Loucy (cell line): ENCODE results near the gene MTMR10.

ENCODE experiments used
- H2AFZ ChIP-seq: fragments of 200-600 bp; sonication (generic); 2 replicates; pipeline ENCODE4 v1.6.0; 2016; ENCODE audit warnings: antibody characterized with exemption, mild to moderate bottlenecking, low read length, moderate library complexity
- H3F3A ChIP-seq: fragments of 200-600 bp; 2 replicates; pipeline ENCODE4 v1.6.0; 2016; ENCODE audit warnings: antibody characterized with exemption, low read depth, mild to moderate bottlenecking
- H3K27me3 ChIP-seq: fragments of 200-600 bp; sonication (generic); 2 replicates; pipeline ENCODE4 v1.6.1; 2014; ENCODE audit warnings: low read length, mild to moderate bottlenecking; ENCODE audit not compliant: insufficient read depth, poor library complexity, severe bottlenecking
- H3K36me3 ChIP-seq: fragments of 200-600 bp; sonication (generic); 2 replicates; pipeline ENCODE4 v1.6.1; 2016; ENCODE audit warnings: low read length; ENCODE audit not compliant: insufficient read depth
- H3K4me1 ChIP-seq: fragments of 200-600 bp; sonication (generic); 2 replicates; pipeline ENCODE4 v1.5.1; 2014; ENCODE audit warnings: low read length, mild to moderate bottlenecking; ENCODE audit not compliant: insufficient read depth, poor library complexity, severe bottlenecking
- H3K4me2 ChIP-seq: fragments of 200-600 bp; sonication (generic); 2 replicates; pipeline ENCODE4 v1.6.0; 2014; ENCODE audit warnings: antibody characterized with exemption, low read length, low read depth, mild to moderate bottlenecking; ENCODE audit not compliant: poor library complexity, severe bottlenecking
- H3K4me3 ChIP-seq: fragments of 200-600 bp; sonication (generic); 2 replicates; pipeline ENCODE4 v1.5.1; 2014; ENCODE audit warnings: low read length, mild to moderate bottlenecking, mixed read lengths; ENCODE audit not compliant: poor library complexity, severe bottlenecking
- H3K79me2 ChIP-seq: fragments of 200-600 bp; sonication (generic); 2 replicates; pipeline ENCODE4 v1.6.1; 2014; ENCODE audit warnings: low read length; ENCODE audit not compliant: insufficient read depth
- H3K9ac ChIP-seq: fragments of 200-600 bp; sonication (generic); 2 replicates; pipeline ENCODE4 v1.6.0; 2014; ENCODE audit warnings: mild to moderate bottlenecking, low read depth, low read length, moderate library complexity; ENCODE audit not compliant: poor library complexity, severe bottlenecking
- H3K9me2 ChIP-seq: fragments of 200-600 bp; sonication (generic); replicated peaks from 2 replicates; pipeline ENCODE4 v1.6.1; 2016; ENCODE audit warnings: low read depth, low read length, mixed read lengths
- H3K9me3 ChIP-seq: fragments of 200-600 bp; sonication (generic); 2 replicates; pipeline ENCODE4 v1.6.1; 2014; ENCODE audit warnings: mild to moderate bottlenecking, antibody characterized with exemption, low read length, low read depth; ENCODE audit not compliant: insufficient read depth
- H4K20me1 ChIP-seq: fragments of 200-600 bp; sonication (generic); 2 replicates; pipeline ENCODE4 v1.6.0; 2014; ENCODE audit warnings: antibody characterized with exemption, low read length, mild to moderate bottlenecking; ENCODE audit not compliant: insufficient read depth, poor library complexity, severe bottlenecking
- CTCF ChIP-seq: fragments of 200-600 bp; sonication (generic); conservative IDR thresholded peaks from 2 replicates; pipeline ENCODE4 v1.5.1; 2014; ENCODE audit warnings: mild to moderate bottlenecking, antibody characterized with exemption, low read length
- EZH2phosphoT487 ChIP-seq: fragments of 200-600 bp; IDR thresholded peaks from 2 replicates; pipeline ENCODE4 v1.6.1; 2018; ENCODE audit warnings: antibody characterized with exemption, mild to moderate bottlenecking, moderate library complexity, borderline replicate concordance

Gene MTMR10

GRCh38 chr15:31012455-31012854, 21.0 kb upstream of the MTMR10 start:
- Histone ChIP-seq H3K4me1 (peaks cover 27% of the 10 kb centered on the region), H4K20me1 (no peaks in the 10 kb centered on the region), H3K4me3 (no peak overlapping the region), H3K9me3 (peaks cover 15% of the 10 kb centered on the region), H3F3A (no peaks in the 10 kb centered on the region), H3K9me2 (no peaks in the 10 kb centered on the region), H3K27me3 (no peaks in the 10 kb centered on the region), H3K9ac (no peak overlapping the region), H3K4me2 (no peak overlapping the region), H3K79me2 (no peaks in the 10 kb centered on the region), H3K36me3 (no peaks in the 10 kb centered on the region), H2AFZ (no peak overlapping the region)
- TF ChIP-seq EZH2phosphoT487, result no peak
- no peak for TF ChIP-seq CTCF

DNA sequence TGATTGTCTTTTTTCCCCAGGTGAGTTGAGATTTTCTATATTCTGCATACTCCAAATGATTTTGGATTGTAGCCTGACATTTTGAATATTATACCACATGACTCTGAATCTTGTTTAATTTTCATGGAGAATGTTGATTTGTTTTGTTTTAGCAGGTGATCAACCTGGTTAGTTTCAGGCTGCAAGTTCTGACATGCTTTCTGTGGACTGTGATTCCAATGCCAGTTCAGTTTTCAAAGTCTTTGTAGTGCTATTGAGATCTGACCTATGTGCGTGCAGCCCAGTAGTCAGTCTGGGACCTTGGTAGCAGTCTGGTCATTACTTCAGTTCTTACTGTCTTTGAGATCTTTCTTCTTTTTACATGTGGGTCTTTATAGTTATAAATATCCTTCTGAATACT, 18.6 kb upstream of the MTMR10 start:
- H3K4me2 ChIP-seq, result no peak overlapping the region
- H4K20me1 ChIP-seq, result no peaks in the 10 kb centered on the region
- peaks cover 49% of the 10 kb centered on the region for H3K4me1 ChIP-seq
- no peaks in the 10 kb centered on the region for H3K9me2 ChIP-seq
- peaks cover 15% of the 10 kb centered on the region for H3K9me3 ChIP-seq
- no peak overlapping the region for H2AFZ ChIP-seq
- no peaks in the 10 kb centered on the region for H3K36me3 ChIP-seq
- no peak overlapping the region for H3K4me3 ChIP-seq
- H3K79me2 ChIP-seq, result no peaks in the 10 kb centered on the region
- no peaks in the 10 kb centered on the region for H3K27me3 ChIP-seq
- TF ChIP-seq EZH2phosphoT487 (no peak), CTCF (no peak)
- no peak overlapping the region for H3K9ac ChIP-seq
- peaks cover 4% of the 10 kb centered on the region; the same call in 1 of the 2 replicates for H3F3A ChIP-seq

DNA sequence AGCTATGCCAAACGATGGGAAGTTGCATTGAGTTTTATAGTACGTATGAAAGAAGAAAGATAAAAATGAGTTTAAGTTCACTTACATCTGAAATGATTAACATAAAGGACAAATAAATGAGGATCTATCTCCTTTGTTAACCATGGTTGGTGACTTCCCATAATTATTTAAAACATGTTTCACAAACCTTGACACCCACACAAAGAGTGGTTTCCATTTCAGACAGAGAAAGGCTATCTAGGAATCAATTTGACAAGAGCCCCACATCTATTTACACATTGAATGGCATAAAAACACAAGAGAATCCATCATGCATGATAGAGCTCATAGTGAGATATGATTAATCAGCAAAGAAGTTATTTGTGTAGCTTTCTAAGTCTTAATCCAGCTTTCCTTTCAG, 14.2 kb upstream of the MTMR10 start:
- peak overlapping the region; percentile 4; the same call in 1 of the 2 replicates for H2AFZ ChIP-seq
- no peaks in the 10 kb centered on the region for H3K9me2 ChIP-seq
- peaks cover 67% of the 10 kb centered on the region for H3K4me1 ChIP-seq
- no peaks in the 10 kb centered on the region for H3K36me3 ChIP-seq
- no peak overlapping the region for H3K4me3 ChIP-seq
- no peak for TF ChIP-seq CTCF
- no peak for TF ChIP-seq EZH2phosphoT487
- peaks cover 9% of the 10 kb centered on the region for H3F3A ChIP-seq
- H3K27me3 ChIP-seq, result no peaks in the 10 kb centered on the region
- H3K4me2 ChIP-seq, result peak overlapping the region; percentile 55
- peak overlapping the region; percentile 49 for H3K9ac ChIP-seq
- no peaks in the 10 kb centered on the region for H3K9me3 ChIP-seq
- no peaks in the 10 kb centered on the region for H4K20me1 ChIP-seq
- H3K79me2 ChIP-seq, result no peaks in the 10 kb centered on the region
